ENCODE measurements around the gene LPCAT3.
A peak's percentile ranks its signal among the peaks of the same experiment; 100 is the strongest.

LPCAT3 gene, protein sequence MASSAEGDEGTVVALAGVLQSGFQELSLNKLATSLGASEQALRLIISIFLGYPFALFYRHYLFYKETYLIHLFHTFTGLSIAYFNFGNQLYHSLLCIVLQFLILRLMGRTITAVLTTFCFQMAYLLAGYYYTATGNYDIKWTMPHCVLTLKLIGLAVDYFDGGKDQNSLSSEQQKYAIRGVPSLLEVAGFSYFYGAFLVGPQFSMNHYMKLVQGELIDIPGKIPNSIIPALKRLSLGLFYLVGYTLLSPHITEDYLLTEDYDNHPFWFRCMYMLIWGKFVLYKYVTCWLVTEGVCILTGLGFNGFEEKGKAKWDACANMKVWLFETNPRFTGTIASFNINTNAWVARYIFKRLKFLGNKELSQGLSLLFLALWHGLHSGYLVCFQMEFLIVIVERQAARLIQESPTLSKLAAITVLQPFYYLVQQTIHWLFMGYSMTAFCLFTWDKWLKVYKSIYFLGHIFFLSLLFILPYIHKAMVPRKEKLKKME

DNA sequence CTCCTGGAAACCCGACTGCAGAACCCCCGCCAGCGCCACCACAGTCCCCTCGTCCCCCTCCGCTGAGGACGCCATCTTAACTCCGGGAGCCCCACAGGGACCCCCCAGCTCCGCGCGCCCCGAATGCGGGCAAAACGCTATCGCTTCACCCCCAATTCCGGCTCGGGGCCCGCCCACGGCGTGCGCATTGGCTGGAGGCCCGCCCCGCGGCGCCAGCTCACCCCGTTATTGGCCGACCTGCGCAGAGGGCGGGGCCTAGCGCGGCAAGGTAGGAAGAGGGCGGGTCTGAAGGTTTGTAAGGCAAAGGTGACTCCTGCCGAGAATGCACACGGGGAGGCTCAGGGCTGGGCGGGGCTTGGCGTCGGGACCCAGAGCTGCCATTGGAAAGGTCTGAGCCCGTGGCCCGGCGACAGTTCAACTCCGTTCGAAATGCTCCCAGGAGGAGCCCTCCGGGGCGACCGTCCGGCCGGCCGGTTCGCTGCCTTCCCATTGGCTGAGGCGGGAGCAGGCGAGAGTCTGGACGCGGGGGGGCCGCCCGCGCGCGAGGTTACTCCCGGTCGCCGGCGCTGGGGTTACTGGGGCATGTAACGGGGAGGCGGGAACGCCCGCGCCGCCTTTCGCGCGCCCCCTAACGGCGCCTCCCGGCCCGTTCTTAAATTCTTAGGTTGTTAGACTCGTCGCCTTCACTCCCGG, at the start of gene LPCAT3:
Gene LPCAT3 (minus strand): TSS at position 127 of the 693 bp plus-strand sequence. CDS start 52 bp downstream, at position 75.
- peak within 1 kb of the TSS; percentile 90 for H3K4me3 ChIP-seq (ENCODE audit: control insufficient read depth, low read depth, low read length)
- TF ChIP-seq, protein P1, sequence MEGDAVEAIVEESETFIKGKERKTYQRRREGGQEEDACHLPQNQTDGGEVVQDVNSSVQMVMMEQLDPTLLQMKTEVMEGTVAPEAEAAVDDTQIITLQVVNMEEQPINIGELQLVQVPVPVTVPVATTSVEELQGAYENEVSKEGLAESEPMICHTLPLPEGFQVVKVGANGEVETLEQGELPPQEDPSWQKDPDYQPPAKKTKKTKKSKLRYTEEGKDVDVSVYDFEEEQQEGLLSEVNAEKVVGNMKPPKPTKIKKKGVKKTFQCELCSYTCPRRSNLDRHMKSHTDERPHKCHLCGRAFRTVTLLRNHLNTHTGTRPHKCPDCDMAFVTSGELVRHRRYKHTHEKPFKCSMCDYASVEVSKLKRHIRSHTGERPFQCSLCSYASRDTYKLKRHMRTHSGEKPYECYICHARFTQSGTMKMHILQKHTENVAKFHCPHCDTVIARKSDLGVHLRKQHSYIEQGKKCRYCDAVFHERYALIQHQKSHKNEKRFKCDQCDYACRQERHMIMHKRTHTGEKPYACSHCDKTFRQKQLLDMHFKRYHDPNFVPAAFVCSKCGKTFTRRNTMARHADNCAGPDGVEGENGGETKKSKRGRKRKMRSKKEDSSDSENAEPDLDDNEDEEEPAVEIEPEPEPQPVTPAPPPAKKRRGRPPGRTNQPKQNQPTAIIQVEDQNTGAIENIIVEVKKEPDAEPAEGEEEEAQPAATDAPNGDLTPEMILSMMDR (conservative IDR thresholded peaks at IDR 0.05; ENCODE audit: control insufficient read depth, insufficient read depth, low read depth, low read length) = peak; percentile 70
- peak; percentile 89 for DNase-seq (ENCODE audit: low read depth)

DNA sequence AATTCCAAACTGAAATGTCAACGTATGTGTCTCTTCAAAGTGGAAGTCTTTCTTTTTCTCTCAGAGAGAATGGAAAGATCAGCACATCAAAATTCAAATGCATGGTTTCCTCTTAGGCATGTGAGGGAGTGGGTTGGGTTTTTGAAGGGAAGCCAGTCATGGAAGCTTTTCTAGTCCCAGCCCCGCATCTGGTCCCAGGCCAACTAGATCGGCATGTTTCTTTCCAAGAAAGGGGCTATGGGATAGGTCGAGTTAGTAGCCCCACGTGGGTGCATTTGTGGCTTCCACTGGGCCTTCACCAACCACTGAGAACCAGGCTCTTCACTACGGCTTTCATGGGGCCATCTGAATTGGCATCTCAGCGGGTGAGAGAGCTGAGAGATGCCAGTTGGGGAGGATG, 48.8 kb upstream of the LPCAT3 start:
- TF ChIP-seq, protein P1 (conservative IDR thresholded peaks at IDR 0.05; ENCODE audit: control insufficient read depth, insufficient read depth, low read depth, low read length) = no peak
- no peak overlapping the region for H3K4me3 ChIP-seq (ENCODE audit: control insufficient read depth, low read depth, low read length)
- DNase-seq (ENCODE audit: low read depth) = no peak

DNA sequence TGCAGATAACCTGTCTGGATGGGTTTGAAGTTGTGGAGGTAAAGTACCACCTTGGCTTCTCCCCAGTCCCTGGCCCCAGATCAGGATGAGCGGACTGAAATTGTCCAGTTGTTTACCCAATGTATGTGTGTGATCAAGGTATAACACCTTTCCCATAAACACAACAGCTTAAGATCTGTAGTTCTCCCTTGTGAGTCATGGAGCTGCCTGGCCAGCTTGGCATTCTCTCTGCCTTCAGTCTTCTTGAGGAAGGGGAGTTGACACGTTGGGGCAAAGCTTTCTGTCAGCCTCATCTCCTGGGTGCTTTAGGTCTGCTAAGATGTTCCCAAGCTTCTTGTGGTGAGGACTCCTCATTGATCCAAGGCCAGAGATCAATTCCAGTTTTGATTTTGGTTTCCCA, 48.3 kb upstream of the LPCAT3 start:
- TF ChIP-seq, protein P1 (conservative IDR thresholded peaks at IDR 0.05; ENCODE audit: control insufficient read depth, insufficient read depth, low read depth, low read length) = no peak
- no peak for DNase-seq (ENCODE audit: low read depth)
- no peak overlapping the region for H3K4me3 ChIP-seq (ENCODE audit: control insufficient read depth, low read depth, low read length)

DNA sequence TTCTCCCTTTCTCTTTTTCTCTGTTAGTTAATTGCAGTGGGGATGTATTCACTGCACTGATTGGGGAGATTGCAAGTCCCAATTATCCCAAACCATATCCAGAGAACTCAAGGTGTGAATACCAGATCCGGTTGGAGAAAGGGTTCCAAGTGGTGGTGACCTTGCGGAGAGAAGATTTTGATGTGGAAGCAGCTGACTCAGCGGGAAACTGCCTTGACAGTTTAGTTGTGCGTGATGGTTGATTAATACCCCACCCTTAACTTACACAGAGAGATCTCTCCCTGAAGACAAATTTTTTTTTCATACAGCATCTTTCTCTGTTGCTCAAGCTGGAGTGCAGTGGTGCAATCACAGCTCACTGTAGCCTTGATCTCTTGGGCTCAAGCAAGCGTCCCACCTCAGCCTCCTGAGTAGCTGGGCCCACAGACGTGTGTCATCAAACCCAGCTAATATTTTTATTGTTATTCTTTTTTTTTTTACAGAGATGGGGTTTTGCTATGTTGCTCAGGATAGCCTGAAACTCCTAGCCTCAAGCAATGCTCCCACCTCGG, 46.9 kb upstream of the LPCAT3 start:
- H3K4me3 ChIP-seq (ENCODE audit: control insufficient read depth, low read depth, low read length) = no peak overlapping the region
- DNase-seq (ENCODE audit: low read depth) = no peak
- TF ChIP-seq, protein P1 (conservative IDR thresholded peaks at IDR 0.05; ENCODE audit: control insufficient read depth, insufficient read depth, low read depth, low read length) = no peak

DNA sequence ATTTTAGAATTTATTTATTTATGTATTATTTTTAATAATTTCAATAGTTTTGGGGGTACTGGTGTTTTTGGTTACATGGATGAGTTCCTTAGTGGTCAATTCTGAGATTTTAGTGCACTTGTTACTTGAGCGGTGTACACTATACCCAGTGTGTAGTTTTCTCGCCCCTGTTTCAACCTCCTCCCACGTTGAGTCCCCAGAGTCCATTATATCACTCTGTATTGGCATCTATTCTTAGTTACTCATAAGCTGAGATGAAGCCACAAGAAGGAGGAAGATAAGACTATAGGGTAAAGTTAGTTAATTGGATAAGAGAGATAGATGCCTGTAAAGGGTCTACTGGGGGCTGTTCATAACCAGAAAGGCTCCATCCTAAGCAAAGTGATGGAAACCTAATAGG, 46.2 kb upstream of the LPCAT3 start:
- TF ChIP-seq, protein P1 (conservative IDR thresholded peaks at IDR 0.05; ENCODE audit: control insufficient read depth, insufficient read depth, low read depth, low read length) = no peak
- H3K4me3 ChIP-seq (ENCODE audit: control insufficient read depth, low read depth, low read length) = no peak overlapping the region
- DNase-seq (ENCODE audit: low read depth) = peak; percentile 53

DNA sequence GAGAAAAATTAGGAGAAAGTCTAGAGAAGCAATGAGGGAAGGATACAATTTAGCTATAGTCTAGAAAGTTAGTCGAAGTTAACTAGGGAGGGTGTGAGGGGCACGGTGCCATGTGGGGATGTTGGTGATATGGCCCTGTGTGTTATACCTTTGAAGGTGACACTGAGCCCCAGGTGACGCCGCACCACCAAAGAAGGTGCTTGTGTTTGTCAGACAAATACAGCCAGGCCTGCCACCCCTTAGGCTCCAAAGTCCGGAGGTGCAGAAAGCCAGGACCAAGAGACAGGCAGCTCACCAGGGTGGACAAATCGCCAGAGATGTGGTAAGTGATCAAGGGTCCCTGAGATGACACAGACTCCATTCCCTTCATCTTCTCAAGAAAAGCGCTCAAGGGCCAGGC, 43.3 kb upstream of the LPCAT3 start:
- DNase-seq (ENCODE audit: low read depth) = no peak
- TF ChIP-seq, protein P1 (conservative IDR thresholded peaks at IDR 0.05; ENCODE audit: control insufficient read depth, insufficient read depth, low read depth, low read length) = no peak
- peak overlapping the region; percentile 60 for H3K4me3 ChIP-seq (ENCODE audit: control insufficient read depth, low read depth, low read length)
